SU-DHL-6 (cell line): ENCODE measurements around the gene RAB3GAP2.

Source experiments
- H2AFZ ChIP-seq: fragments of 200-600 bp; sonication (generic); 2 replicates; pipeline ENCODE4 v1.6.1; 2014; ENCODE audit warnings: low read depth, mild to moderate bottlenecking, moderate library complexity, mixed read lengths, antibody characterized with exemption, low read length; ENCODE audit not compliant: severe bottlenecking
- H3F3A ChIP-seq: fragments of 200-600 bp; shearing (Covaris generic); 2 replicates; pipeline ENCODE4 v1.6.0; 2016; ENCODE audit warnings: antibody characterized with exemption, mild to moderate bottlenecking; ENCODE audit not compliant: insufficient read depth
- H3K27ac ChIP-seq: fragments of 200-600 bp; sonication (generic); 2 replicates; pipeline ENCODE4 v1.5.1; 2016; ENCODE audit warnings: low read depth, mild to moderate bottlenecking, low read length, moderate library complexity, mixed read lengths
- H3K27me3 ChIP-seq: fragments of 200-600 bp; sonication (generic), shearing (Covaris generic); 2 replicates; pipeline ENCODE4 v1.6.0; 2014; ENCODE audit warnings: mild to moderate bottlenecking, low read length
- H3K36me3 ChIP-seq: fragments of 200-600 bp; sonication (generic); 2 replicates; pipeline ENCODE4 v1.6.1; 2014; ENCODE audit warnings: mild to moderate bottlenecking, low read length, mixed read lengths
- H3K4me2 ChIP-seq: fragments of 300-600, 200-600 bp; shearing (Covaris generic), sonication (generic); 2 replicates; pipeline ENCODE4 v1.6.0; 2014; ENCODE audit warnings: low read length, low read depth, mild to moderate bottlenecking; ENCODE audit not compliant: poor library complexity, severe bottlenecking
- H3K4me3 ChIP-seq: fragments of 200-600 bp; sonication (generic); 2 replicates; pipeline ENCODE4 v1.5.1; 2014; ENCODE audit warnings: antibody characterized with exemption, low read length, mild to moderate bottlenecking, mixed read lengths; ENCODE audit not compliant: insufficient read depth, poor library complexity, severe bottlenecking
- H3K79me2 ChIP-seq: fragments of 200-600 bp; sonication (generic); 2 replicates; pipeline ENCODE4 v1.6.1; 2014; ENCODE audit warnings: mild to moderate bottlenecking, low read length, moderate library complexity; ENCODE audit not compliant: insufficient read depth
- H3K9ac ChIP-seq: fragments of 200-600 bp; sonication (generic); 2 replicates; pipeline ENCODE4 v1.7.0; 2014; ENCODE audit warnings: mild to moderate bottlenecking, low read length
- H3K9me2 ChIP-seq: fragments of 200-600 bp; sonication (generic); replicated peaks from 2 replicates; pipeline ENCODE4 v1.6.1; 2014; ENCODE audit warnings: low read length; ENCODE audit not compliant: insufficient read depth
- H3K9me3 ChIP-seq: fragments of 200-600 bp; sonication (generic); 2 replicates; pipeline ENCODE4 v1.6.1; 2014; ENCODE audit warnings: low read length, mixed read lengths; ENCODE audit not compliant: insufficient read depth
- H4K20me1 ChIP-seq: fragments of 200-600 bp; sonication (generic); 2 replicates; pipeline ENCODE4 v1.6.1; 2014; ENCODE audit warnings: low read depth, mild to moderate bottlenecking, antibody characterized with exemption, low read length, moderate library complexity, mixed read lengths
- CTCF ChIP-seq: fragments of 200-600 bp; sonication (generic); IDR thresholded peaks from one replicate; pipeline ENCODE4 v1.5.1; 2017; ENCODE audit warnings: antibody characterized with exemption, mild to moderate bottlenecking, low read length, moderate library complexity; ENCODE audit not compliant: insufficient read depth, poor library complexity, severe bottlenecking
- EZH2phosphoT487 ChIP-seq: fragments of 200-600 bp; sonication (generic), shearing (Covaris generic); conservative IDR thresholded peaks from 2 replicates; pipeline ENCODE4 v1.6.1; 2018; ENCODE audit warnings: mild to moderate bottlenecking, antibody characterized with exemption, low read length, moderate library complexity, mixed read lengths

RAB3GAP2 gene

GRCh38 chr1:220300442-220301121 lies 28.3 kb upstream of the RAB3GAP2 start:
- Histone ChIP-seq H3K79me2 (no peaks in the 10 kb centered on the region), H3K27me3 (no peaks in the 10 kb centered on the region), H3K9me2 (no peaks in the 10 kb centered on the region), H2AFZ (no peak overlapping the region), H3K4me2 (no peak overlapping the region), H3K27ac (no peak overlapping the region), H3F3A (no peaks in the 10 kb centered on the region), H3K4me3 (no peak overlapping the region), H3K36me3 (no peaks in the 10 kb centered on the region), H4K20me1 (no peaks in the 10 kb centered on the region), H3K9ac (no peak overlapping the region), H3K9me3 (no peaks in the 10 kb centered on the region)
- no peak for TF ChIP-seq CTCF

DNA sequence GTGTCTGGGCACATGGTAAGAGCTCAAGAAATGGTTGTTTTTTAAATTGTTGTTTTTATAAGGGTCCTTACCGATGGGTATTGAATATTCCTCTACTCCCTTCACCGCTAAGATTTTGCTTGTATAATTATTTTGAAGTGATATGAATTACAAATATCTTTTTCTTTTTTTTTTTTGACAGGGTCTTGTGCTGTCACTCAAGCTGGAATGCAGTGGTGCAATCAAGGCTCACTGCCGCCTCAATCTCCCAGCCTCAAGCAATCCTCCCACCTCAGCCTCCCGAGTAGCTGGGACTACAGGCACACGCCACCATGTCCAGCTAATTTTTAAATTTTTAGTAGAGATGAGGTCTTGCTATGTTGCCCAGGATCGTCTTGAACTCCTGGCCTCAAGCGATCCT lies 27.1 kb upstream of the RAB3GAP2 start:
- Histone ChIP-seq H3K9me3 (no peaks in the 10 kb centered on the region), H3K79me2 (no peaks in the 10 kb centered on the region), H3K36me3 (no peaks in the 10 kb centered on the region), H3K4me2 (no peak overlapping the region), H3K4me3 (no peak overlapping the region), H2AFZ (no peak overlapping the region), H4K20me1 (no peaks in the 10 kb centered on the region), H3K27ac (no peak overlapping the region), H3F3A (no peaks in the 10 kb centered on the region), H3K9me2 (no peaks in the 10 kb centered on the region), H3K9ac (no peak overlapping the region), H3K27me3 (no peaks in the 10 kb centered on the region)
- TF ChIP-seq CTCF: no peak
- TF ChIP-seq EZH2phosphoT487: no peak

DNA sequence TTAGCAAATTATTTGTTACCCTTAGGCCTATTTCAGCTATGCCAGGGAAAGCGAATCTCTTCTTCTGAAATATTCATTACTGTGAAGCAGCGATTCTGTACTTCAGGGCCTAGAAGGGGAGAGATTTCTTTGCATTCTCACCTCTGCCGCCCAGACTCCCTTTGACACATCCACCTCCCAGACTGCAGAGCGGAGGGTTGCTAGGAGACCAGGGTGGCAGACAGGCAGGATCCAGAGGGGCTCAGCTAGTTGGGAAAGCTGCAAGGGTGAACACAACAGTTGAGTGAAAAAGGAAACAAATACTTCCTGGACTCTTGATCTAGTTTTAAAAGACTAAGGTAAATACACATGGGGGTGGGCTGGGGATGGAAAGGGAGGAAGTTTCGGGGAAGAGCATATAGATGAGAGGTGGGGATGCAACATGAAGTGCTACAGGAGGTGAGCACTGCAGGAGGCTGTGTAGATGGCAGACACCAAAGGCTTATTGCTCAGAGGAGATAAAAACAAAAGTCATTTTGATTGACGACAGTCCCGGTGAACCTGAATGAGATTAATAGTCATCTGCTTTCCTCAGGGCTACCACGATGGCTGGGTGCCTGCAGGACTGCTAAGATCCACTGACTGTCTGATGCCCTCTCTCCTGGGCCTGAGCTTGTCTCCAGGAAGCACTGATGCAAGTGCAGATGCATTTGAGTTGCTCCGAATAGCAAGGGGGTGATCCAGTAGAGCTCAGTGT lies 26.4 kb upstream of the RAB3GAP2 start:
- Histone ChIP-seq H3K79me2 (no peaks in the 10 kb centered on the region), H4K20me1 (no peaks in the 10 kb centered on the region), H3K9me3 (no peaks in the 10 kb centered on the region), H3K4me2 (no peak overlapping the region), H3F3A (no peaks in the 10 kb centered on the region), H3K36me3 (no peaks in the 10 kb centered on the region), H3K27me3 (no peaks in the 10 kb centered on the region), H3K9me2 (no peaks in the 10 kb centered on the region), H3K4me3 (no peak overlapping the region), H3K9ac (no peak overlapping the region), H2AFZ (no peak overlapping the region), H3K27ac (no peak overlapping the region)
- TF ChIP-seq EZH2phosphoT487: no peak
- TF ChIP-seq CTCF: no peak
